GM19324 (cell line): ENCODE results near the gene AGL.
"Not testable (repeated sequence)": the region's sequence is repeated elsewhere in the genome, so short reads cannot be mapped to it uniquely, and the experiment has no call there.

Source experiments
- ATAC-seq: cut with Tn5 transposase; IDR thresholded peaks from one replicate; pipeline ENCODE4 v1.9.1; 2021; ENCODE audit warnings: mild to moderate bottlenecking, moderate library complexity; ENCODE audit not compliant: unreplicated experiment, low FRiP score

The AGL gene

DNA sequence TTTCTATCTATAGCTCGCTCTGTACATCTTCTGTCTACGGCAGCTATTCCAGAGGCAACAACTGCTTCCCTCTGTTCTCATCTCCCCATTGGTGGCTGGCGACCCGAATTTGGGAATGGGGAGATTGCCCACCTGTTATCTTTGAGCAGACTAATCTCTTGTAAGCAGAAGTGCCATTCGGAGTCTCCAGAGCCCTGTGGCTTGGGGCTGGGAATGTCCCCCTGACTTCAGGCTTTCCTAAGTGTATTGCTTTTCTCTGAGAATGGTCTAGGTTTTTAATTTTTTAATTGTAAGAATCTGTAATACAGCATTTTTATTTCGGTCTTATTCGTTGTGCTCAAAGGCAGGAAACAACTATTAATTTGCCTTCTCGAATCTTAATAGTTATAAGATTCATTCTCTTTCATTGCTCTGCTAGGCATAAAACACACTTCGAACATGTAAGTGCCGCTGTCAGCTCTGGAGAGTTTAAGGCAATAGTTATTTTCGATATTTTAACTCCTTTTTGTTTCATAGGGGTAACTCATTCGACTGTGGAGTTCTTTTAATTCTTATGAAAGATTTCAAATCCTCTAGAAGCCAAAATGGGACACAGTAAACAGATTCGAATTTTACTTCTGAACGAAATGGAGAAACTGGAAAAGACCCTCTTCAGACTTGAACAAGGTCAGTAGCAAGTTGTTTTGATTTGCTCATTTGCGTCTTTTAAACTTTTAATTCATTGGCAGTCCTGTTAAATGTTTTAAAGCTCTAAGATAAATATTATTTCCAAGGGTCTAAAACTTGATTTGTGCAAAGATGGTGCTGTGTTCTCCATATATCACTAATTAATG lies 514 bp downstream of the AGL start:
- ATAC-seq = no peak

DNA sequence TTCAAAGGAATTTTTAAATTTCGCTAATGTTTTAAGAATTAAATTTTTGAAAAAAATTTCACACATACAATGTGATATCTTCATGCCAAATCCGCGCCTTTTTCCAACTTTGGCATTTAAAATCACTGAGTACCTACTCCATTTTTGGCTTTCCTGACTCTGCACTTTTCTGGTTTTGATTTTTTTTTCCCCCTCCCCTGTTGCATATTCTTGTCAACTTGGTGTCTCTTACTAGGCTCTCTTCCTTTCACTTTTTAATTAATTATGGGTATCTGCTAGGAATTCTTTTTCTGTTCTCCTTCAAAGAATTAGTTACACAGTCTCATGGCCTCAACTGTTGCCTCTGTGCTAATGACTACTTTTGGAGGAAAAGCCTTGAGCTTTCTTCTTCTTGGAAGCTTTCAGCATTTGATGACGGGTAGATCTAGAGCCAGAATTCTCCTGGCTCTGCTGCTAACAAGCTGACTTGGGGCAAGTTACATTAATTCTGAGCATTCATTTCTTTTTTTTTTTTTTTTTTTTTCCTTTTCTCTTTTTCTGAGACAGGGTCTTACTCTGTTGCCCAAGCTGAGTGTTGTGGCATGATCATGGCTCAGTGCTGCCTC lies 1.8 kb downstream of the AGL start:
- ATAC-seq = no peak

DNA sequence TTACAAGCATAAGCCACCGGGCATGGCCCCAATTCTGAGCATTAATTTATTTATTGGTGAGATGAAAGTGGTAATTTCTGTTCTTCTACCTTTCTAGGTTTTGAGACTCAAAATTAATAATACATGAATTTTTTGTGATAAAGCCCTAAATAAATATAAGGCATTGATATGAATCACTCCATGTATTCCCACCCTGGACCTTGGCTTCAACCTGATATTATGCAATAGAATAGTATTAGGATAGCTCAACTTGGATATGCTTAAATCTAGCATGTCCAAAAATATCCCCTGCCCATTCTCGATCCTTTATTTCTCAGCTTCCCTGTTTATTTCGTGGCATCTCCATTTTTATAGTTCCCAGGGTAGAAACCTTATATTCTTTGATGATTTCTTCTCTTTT lies 2.5 kb downstream of the AGL start:
- ATAC-seq = no peak

DNA sequence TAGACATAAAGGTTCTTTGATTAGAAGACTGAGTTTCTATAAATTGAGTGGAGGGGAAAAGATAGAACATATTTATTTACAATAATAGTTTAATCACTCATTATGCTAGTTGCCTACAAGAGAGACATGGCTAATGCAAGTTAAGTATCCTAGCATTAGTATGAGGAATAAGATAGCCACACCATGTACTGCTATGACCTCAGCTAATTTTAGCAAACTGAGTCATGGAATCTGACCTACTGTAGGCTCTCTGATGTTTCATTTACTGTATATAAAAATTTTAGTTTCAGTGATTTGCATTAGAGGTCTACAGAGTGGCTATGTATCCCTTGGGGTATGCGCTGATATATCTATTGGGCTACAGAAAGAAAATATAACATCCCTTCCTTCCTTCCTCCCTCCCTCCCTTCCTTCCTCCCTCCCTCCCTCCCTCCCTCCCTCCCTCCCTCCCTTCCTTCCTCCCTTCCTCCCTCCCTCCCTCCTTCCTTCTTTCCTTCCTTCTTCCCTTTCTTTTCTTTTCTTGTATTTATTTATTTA lies 5.8 kb downstream of the AGL start:
- no peak for ATAC-seq

DNA sequence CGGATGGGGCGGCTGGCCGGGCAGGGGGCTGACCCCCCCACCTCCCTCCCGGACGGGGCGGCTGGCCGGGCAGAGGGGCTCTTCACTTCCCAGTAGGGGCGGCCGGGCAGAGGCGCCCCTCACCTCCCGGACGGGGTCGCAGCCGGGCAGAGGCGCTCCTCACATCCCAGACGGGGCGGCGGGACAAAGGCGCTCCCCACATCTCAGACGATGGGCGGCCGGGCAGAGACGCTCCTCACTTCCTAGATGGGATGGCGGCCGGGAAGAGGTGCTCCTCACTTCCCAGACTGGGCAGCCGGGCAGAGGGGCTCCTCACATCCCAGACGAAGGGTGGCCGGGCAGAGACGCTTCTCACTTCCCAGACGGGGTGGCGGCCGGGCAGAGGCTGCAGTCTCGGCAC lies 6.9 kb downstream of the AGL start:
- ATAC-seq = not testable (repeated sequence)

DNA sequence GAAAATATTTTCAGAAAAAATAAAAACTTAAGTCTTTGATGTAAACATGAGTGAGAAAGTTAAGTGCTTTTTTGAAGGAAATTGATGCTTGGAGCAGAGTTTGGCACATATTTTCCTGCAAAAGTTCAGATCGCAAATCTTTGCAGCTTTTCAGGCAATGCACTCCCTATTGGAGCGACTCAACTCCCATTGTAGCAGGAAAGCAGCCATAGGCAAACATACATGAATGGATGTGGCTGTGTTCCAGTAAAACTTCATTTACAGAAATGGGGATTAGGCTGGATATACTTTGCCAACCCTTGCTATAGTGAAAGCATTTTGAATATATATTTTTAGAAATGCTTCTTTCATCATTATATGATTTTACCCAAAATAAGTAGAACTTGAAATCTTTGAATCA lies 8.1 kb downstream of the AGL start:
- ATAC-seq = no peak

DNA sequence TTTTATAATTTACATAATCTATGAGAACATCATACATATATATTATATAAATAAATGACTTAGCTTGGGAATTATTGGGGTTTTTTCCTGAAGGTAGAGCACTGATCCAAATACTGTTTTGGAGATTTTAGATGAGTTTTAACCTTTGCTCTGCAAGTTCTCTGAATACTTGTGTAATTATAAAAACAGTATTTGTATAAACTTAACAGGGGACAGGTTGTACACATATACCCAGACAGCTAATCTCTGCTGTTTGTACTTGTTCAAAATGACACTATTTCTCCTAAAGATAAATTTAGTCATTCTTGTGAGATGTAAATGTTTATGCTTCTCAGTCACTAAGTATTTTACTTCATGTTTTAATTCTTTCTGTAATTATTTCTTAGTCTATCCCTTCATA lies 8.7 kb downstream of the AGL start:
- no peak for ATAC-seq

DNA sequence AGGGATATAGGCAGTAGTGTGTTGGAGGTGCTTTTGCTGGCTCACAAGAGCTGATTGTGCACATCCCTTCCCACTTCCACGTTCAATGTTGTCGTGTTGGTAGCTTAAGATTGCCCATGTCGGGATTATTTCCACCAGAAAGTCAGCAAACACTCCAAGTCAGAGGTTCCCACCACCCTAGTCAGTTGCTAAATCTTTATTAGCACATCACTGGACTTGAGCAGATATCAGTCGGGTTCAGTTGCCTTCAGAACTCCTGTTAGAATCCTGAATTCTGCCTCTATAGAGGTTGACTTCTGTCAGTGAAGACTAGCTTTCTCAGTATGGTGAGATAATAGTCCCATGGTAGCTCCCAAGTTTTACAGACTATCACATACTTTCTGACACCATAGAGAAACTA lies 10.5 kb downstream of the AGL start:
- no peak for ATAC-seq

DNA sequence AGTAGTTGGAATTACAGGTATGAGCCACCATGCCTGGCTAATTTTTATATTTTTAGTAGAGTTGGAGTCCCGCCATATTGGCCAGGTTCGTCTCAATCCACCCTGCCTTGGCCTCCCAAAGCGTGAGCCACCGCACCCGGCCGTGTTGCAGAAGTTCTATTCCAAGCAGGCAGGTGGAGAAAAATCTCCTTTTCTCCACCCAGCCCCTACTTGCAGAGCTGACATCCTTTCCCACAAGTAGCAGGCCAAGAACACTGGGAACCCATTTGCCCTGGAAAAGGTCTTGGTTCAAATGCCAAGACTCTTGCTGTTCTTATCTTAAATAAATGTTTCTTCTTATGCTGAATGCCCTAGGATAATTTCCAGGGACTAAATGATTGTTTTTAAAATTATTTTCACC lies 17.5 kb downstream of the AGL start:
- no peak for ATAC-seq

DNA sequence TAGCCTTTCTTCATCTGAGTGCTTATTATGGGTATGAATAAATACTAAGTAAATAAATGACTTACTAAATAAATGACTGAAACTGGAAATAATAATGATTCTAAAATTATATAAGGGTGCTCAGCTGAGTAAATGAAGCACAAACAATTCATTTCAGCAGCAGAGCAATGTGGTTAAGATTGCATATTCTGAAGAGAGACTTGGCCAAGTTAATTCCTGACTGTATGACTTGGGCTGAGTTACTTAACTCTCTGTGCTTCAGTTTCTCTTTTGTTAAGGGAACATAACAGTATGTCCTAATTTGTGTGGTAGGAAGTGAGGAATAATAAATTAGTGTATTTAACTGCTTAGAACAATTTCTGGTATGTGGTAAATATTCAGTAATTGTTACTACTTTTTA lies 19.1 kb downstream of the AGL start:
- ATAC-seq = no peak

DNA sequence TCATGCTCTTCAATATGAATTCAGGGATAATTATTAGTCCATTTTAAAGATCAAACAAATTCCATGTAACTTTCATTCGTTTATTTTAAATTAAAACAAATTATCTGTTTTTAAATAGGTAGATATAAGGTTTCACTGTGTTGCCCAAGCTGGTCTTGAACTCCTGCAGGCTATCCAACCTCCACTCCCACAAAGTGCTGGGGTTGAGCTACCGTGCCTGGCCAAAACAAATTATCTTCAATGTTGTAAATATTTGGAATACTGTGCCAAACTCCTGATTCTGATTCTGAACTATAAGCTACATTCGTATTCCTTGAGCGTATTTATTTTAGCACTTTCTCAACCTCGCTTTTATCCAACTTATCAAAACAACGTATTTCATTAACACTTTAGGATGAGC lies 19.6 kb downstream of the AGL start:
- no peak for ATAC-seq

DNA sequence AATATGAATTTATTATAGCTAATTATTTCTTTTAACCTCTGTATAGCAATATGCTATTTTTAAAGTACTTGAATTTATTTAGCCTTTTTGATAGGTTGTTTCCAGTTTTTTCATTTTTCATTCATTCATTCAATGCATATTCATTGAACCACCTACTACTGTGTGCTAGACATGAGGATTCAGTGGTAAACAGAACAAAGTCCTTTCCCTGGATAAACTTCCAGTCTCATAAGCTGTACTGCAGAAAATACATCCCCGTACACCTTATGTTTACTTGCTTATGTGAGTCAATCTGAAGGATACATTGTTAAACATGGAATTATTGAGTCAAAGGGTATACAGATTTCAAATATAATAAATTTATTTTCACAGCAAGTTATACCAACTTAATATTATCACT lies 21.9 kb downstream of the AGL start:
- ATAC-seq = no peak

DNA sequence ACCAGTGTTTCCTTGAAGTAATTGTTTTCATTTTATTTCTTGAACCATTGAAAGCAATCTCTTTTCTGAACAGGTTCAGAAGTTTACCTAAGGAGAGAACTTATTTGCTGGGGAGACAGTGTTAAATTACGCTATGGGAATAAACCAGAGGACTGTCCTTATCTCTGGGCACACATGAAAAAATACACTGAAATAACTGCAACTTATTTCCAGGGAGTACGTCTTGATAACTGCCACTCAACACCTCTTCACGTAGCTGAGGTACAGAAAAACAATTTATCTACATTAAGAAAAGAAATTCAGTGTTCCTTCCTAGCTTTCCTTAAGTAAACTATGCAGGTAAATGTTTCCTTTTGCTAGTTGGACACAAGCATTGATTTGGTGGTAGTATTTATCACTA lies 27.4 kb downstream of the AGL start:
- no peak for ATAC-seq

DNA sequence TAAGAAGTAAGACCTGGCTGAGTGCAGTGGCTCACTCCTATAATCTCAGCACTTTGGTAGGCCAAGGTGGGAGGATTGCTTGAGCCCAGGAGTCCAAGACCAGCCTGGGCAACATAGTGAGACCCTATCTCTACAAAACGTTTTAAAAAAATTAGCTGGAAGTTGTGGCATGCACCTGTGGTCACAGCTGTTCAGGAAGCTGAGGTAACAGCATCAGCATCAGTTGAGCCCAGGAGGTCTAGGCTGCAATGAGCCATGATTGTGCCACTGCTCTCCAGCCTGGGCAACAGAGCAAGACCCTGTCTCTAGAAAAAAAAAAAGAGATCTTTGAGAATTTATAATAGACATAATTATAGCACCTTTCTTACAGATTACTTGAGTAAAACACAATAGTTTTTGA lies 36.0 kb downstream of the AGL start:
- no peak for ATAC-seq

DNA sequence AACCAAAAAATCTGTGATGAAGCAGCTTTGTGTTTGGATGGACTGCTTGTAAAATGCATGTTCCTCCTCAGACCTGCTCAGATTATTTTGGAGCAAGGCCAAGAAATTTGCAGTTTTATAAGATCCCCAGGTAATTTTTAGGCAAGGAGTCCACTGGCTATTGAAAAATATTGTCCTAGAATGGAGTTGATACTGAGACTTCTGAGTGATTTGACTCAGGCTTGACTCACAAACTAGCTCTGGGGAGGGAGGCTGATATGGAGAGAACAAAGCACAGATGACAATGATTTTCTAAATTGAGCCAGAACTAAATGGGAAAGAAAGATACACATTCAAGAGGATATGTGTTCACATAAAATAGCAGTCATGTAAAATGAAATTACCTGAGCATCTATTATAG lies 36.7 kb downstream of the AGL start:
- ATAC-seq = no peak

DNA sequence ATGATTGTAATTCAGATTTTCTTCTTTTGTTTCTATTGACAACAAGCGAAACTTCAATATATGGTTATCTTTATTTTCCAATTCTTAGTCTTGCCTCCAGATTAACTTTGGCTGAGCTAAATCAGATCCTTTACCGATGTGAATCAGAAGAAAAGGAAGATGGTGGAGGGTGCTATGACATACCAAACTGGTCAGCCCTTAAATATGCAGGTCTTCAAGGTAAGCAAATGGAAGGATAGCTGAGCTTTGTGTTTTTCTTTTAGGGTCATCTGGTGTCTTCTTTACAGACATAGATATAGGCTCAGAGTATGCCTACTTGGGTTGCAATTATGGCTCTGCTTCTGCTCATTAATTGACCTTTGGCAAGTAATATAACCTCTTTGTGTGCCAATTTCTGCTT lies 37.7 kb downstream of the AGL start:
- ATAC-seq = no peak

DNA sequence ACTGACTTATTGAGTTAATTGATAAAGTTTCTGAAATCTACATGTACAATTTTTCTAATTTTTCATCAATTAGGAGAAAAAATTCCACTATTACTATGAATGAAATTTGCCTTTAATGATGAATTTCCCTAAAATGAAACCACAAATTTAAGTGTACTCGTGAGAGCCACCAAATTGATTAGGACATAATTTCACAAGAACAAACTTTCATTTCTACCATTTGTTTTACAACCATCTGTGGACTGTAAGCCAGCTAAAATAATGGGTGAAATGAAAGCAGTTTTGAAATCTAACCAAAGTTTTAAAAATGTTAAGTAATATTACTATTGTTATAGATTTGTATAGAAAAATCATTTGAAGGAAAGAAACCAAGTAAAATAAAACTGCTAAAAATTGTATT lies 41.8 kb downstream of the AGL start:
- ATAC-seq = no peak

DNA sequence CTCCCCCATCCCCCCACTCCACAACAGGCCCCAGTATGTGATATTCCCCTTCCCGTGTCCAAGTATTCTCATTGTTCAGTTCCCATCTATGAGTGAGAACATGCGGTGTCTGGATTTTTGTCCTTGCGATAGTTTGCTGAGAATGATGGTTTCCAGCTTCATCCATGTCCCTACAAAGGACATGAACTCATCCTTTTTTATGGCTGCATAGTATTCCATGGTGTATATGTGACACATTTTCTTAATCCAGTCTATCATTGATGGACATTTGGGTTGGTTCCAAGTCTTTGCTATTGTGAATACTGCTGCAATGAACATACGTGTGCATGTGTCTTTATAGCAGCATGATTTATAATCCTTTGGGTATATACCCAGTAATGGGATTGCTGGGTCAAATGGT lies 53.1 kb downstream of the AGL start:
- ATAC-seq = not testable (repeated sequence)

DNA sequence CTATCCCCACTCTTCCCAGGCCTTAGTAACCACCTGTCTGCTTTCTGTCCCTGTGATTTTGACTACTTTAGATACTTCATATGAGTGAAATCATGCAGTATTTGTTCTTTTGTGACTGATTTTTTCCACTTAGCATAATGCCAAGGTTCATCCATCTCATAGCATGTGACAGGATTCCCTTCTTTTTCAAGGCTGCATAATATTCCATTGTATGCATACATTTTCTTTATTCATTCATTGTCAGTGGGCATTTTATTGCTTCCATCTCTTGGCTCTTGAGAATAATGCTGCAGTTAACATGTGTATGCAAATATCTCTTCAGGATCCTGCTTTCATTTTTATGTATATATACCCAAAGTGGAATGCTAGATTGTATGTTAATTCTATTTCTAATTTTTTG lies 56.4 kb downstream of the AGL start:
- no peak for ATAC-seq

DNA sequence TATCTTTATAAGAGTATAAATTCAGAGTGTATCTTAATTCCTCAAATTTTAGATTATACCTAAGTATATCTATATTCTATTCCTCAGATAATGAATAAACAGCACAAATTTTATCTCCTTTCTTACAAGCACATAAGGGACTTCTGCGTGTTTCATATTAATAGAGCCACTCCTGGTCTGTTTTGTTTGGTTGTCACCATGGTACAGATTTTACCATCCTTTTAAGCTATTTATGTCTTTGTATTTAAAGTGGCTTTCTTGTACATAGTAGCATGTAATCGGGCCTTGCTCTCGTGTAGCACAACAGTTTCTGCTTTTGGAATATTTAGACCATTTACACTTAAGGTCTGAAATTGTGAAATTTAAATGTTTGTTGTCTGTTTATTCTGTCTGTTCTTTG lies 67.1 kb downstream of the AGL start:
- no peak for ATAC-seq

DNA sequence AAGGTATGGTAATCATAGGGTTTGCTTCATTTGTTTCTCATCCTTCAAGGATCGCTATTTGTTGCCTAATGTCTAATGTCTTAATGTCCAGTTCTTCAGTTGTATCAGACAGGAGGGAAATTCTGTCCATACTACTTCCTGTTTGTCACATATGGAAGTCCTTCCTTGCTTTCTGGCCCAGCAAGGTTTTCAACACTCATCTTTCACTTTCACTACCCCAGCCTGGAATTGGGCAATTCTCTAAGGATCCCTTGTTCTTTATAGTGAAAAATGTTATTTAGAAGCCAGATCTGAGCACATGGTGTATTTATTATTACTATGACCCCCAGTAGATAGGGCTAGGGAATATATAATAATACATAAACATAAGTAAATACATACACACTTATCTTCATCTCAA lies 69.1 kb downstream of the AGL start:
- no peak for ATAC-seq

DNA sequence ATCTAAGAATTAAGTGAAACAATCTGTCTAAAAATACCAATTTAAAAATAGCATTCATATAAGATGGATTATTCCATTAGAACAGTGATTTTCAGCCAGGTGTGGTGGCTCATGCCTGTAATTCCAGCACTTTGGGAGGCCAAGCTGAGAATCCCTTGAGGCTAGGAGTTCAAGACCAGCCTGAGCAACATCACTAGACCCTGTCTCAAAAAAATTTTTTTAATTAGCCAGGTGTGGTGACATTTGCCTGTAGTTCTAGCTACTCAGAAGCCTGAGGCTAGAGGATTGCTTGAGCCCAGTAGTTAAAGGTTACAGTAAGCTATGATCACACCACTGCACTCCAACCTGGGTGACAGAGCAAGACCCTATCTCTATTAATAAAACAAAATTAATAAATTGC lies 84.6 kb downstream of the AGL start:
- ATAC-seq = no peak
